OCI-LY3 (cell line): Measurements from ENCODE around the gene AASDH.

ENCODE experiments used
- CTCF ChIP-seq: fragments of 200-600, 300-600 bp; sonication (generic); IDR thresholded peaks from 2 replicates; pipeline ENCODE4 v1.5.1; 2014; ENCODE audit warnings: antibody characterized with exemption, low read length, low read depth
- EZH2phosphoT487 ChIP-seq: fragments of 200-600 bp; shearing (Covaris generic); IDR thresholded peaks from 2 replicates; pipeline ENCODE4 v1.6.1; 2018; ENCODE audit warnings: antibody characterized with exemption, mixed run types, low read depth

GRCh38 chr4:56400560-56400959 lies 13.3 kb upstream of the AASDH start:
- TF ChIP-seq CTCF (no peak), EZH2phosphoT487 (no peak)
